ENCODE results near the gene NOL3. TPM values are rescaled to one million over a fixed set of nuclear protein-coding genes. Genes with fewer than 3 reads are reported as not detected.

The NOL3 gene
- total and polyA plus RNA-seq, 3 donors from 2014 or later, result 11.8 to 34.9 (median 16.2) TPM

- H3K4me1 ChIP-seq, result peaks cover 39% of the 10 kb centered on the region
- no peaks in the 10 kb centered on the region for H3K27me3 ChIP-seq
- H3K27ac ChIP-seq, result no peak overlapping the region
- DNase-seq, result no peak
- H3K4me3 ChIP-seq, result no peak overlapping the region
- intact Hi-C loops (cut with DNase I; ENCODE audit: low total_unique reads), result no loop called here
- H3K36me3 ChIP-seq (ENCODE audit: low read depth, missing control alignments), result no peaks in the 10 kb centered on the region
- no peak for TF ChIP-seq POLR2A (IDR thresholded peaks at IDR 0.05)
- no peak for TF ChIP-seq CTCF (IDR thresholded peaks at IDR 0.05)
- no peaks in the 10 kb centered on the region for H3K9me3 ChIP-seq
Observed at GRCh38 chr16:67193536-67193935, 23.2 kb downstream of the NOL3 start.

- Histone ChIP-seq H3K4me1 (peaks cover 46% of the 10 kb centered on the region), H3K9me3 (no peaks in the 10 kb centered on the region), H3K27ac (no peak overlapping the region), H3K4me3 (no peak overlapping the region), H3K36me3 (ENCODE audit: low read depth, missing control alignments) (no peaks in the 10 kb centered on the region), H3K27me3 (no peaks in the 10 kb centered on the region)
- TF ChIP-seq CTCF (IDR thresholded peaks at IDR 0.05) (no peak), POLR2A (IDR thresholded peaks at IDR 0.05) (no peak)
- WGBS, 2 donors, result 93 to 95% methylated on average over 3 to 6 of the region's 6 CpGs
- intact Hi-C loops (cut with DNase I; ENCODE audit: low total_unique reads), result no loop called here
- no peak for DNase-seq
Observed at GRCh38 chr16:67194260-67194659, 23.9 kb downstream of the NOL3 start.

GRCh38 chr16:67195676-67196075 lies 25.3 kb downstream of the NOL3 start:
- Histone ChIP-seq H3K36me3 (ENCODE audit: low read depth, missing control alignments) (no peaks in the 10 kb centered on the region), H3K4me1 (peaks cover 43% of the 10 kb centered on the region), H3K4me3 (no peak overlapping the region), H3K9me3 (no peaks in the 10 kb centered on the region), H3K27me3 (no peaks in the 10 kb centered on the region), H3K27ac (no peak overlapping the region)
- 73% methylated on average over 4 to 5 of the region's 5 CpGs for WGBS, 2 donors
- TF ChIP-seq CTCF (IDR thresholded peaks at IDR 0.05) (no peak), POLR2A (IDR thresholded peaks at IDR 0.05) (no peak)
- DNase-seq, result no peak
- intact Hi-C loops (cut with DNase I; ENCODE audit: low total_unique reads), result no loop called here

GRCh38 chr16:67196881-67197280 lies 26.5 kb downstream of the NOL3 start:
- intact Hi-C loops (cut with DNase I; ENCODE audit: low total_unique reads), result no loop called here
- Histone ChIP-seq H3K27me3 (no peaks in the 10 kb centered on the region), H3K27ac (no peak overlapping the region), H3K4me3 (no peak overlapping the region), H3K9me3 (no peaks in the 10 kb centered on the region), H3K36me3 (ENCODE audit: low read depth, missing control alignments) (no peaks in the 10 kb centered on the region), H3K4me1 (peaks cover 34% of the 10 kb centered on the region)
- no peak for DNase-seq
- no peak for TF ChIP-seq POLR2A (IDR thresholded peaks at IDR 0.05)
- TF ChIP-seq CTCF (IDR thresholded peaks at IDR 0.05), result no peak
- WGBS, 2 donors, result 100% methylated on average over 1 of the region's 1 CpG

- intact Hi-C loops (cut with DNase I; ENCODE audit: low total_unique reads), result no loop called here
- TF ChIP-seq POLR2A (IDR thresholded peaks at IDR 0.05) (no peak), CTCF (IDR thresholded peaks at IDR 0.05) (no peak)
- no peak overlapping the region for H3K27ac ChIP-seq
- H3K27me3 ChIP-seq, result no peaks in the 10 kb centered on the region
- no peaks in the 10 kb centered on the region for H3K9me3 ChIP-seq
- peaks cover 31% of the 10 kb centered on the region for H3K4me1 ChIP-seq
- no peak for DNase-seq
- H3K36me3 ChIP-seq (ENCODE audit: low read depth, missing control alignments), result no peaks in the 10 kb centered on the region
- 76 to 77% methylated on average over 6 of the region's 6 CpGs for WGBS, 2 donors
- H3K4me3 ChIP-seq, result no peak overlapping the region
Observed at GRCh38 chr16:67197704-67198103, 27.4 kb downstream of the NOL3 start.
